Measurements from ENCODE around the gene SLCO3A1.

Gene SLCO3A1

GRCh38 chr15:91885054-91885453 lies 31.5 kb downstream of the SLCO3A1 start:
- DNase-seq: no peak

DNA sequence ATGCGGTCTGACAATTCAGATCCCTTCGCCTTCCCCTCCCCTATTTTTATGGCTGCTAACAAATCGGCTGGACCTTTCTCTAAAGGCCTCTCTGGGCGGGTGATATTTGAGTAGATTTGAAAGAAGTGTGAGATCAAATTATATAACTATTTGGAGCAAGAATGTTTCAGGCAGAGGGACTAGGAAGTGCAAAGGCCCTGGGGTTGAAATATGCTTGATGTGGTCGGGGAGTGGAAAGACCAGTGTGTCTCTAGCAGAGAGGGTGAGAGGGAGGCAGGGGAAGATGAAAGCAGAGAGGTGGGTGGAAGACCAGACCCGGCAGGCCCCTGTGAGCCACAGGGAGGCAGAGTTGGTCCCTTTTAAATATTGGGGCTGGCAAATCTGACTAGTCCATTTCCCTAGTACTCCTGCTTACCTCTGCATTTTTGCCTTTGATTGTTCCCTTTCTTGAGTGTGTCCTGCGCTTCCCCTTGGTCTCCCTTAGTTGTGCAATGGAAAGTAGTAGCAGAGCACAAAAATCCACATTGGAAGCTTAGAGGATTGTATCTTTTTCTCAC lies 32.3 kb downstream of the SLCO3A1 start:
- DNase-seq: no peak

- no peak for DNase-seq
Measured at GRCh38 chr15:91886878-91887277, 33.4 kb downstream of the SLCO3A1 start.

DNA sequence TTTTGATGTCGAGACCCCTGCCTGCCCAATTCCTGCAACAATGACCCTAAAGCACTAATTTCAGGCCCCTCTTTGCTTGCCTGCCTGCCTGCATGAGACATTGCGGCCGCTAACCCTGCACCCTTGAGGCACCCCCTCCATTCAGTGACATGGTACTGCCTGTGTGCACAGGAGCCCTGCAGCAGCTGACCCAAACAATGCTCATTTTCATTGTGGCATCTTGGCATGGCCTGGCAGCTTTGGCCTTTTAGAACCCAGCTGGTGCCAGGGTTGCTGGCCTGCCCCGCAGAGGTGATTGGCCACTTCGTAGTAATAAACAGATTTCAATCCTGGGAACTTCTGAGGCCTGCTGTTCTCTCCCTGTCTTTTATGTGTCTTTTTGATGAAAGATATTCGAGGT lies 33.8 kb downstream of the SLCO3A1 start:
- no peak for DNase-seq

DNA sequence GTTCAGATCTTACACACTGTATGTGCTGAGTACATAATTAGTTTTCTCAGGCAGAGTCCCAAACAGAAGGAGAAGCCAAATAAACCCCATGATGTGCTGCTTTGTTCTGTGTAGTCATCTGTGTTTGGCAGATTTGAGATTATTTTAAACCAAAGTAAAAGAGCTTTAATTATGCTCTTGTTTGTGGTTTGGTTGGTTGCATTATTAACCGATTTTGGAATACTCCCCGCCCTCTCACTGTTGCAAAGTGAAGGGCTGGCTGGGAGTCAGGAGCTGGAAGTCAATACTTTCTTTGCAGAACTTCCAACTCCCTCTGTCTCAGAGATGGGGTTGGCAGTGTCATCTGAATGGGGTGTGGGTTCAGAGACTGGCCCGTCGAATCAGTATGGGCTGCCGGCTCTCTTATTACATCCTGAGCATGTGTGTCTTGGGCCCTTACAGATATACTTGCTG lies 34.4 kb downstream of the SLCO3A1 start:
- DNase-seq: no peak

DNA sequence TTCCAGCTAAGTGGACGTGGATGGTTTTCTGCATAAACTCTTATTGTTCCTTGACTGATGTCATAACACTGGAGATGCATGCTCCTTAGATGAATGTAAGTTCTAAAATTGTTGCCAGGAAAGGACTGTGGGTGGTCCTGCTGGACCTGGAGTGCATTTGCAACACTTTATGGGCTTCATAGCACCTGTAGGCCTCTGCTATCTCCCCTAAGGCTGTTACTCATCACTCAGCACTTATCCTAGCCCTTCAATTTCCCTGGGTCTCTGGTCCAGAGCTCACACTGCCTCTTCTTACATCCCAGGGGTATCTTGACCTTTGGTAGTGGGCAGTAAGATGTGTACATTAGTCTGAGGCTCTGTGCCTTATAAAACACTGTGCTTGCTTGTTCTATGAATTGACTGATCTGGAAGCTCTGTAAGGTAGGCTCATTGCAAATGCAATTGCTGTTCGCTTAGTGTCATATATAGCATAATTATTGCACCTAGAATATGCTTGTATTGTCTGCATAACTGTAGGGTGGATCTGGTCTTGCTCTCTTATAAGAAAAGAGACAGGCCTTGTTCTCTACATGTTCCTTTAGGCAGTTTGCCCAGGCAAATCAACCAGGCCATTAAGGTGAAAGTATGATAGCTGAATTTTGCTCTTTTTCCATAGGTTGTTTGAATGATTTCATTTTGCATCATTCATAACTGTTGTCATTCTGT lies 35.8 kb downstream of the SLCO3A1 start:
- no peak for DNase-seq

GRCh38 chr15:91890614-91891013 lies 37.1 kb downstream of the SLCO3A1 start:
- no peak for DNase-seq

- no peak for DNase-seq
Measured at GRCh38 chr15:91891101-91891500, 37.6 kb downstream of the SLCO3A1 start.

- DNase-seq: no peak
Measured at GRCh38 chr15:91891788-91892345, 38.4 kb downstream of the SLCO3A1 start.

GRCh38 chr15:91892436-91892835 lies 38.9 kb downstream of the SLCO3A1 start:
- DNase-seq: no peak

GRCh38 chr15:91894606-91895005 lies 41.1 kb downstream of the SLCO3A1 start:
- no peak for DNase-seq

DNA sequence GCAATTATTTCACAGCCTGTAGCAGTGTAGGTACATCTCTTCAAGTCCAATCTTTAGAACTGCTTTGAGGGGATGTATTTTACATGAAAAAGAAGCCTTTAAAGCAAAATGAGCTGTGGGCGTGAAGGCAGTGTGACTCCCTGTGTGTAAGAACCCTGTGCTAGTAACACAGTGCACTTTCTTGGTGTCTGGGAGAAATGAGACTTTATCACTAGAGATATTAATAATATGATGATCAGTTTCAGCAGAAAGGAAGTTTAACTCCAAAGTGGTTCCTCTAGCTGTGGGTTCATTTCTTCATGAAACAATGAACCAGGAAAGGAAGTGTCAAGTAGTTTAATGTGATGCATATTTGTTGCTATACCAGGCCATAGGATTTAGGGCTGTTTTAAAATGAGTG lies 41.5 kb downstream of the SLCO3A1 start:
- DNase-seq: no peak

DNA sequence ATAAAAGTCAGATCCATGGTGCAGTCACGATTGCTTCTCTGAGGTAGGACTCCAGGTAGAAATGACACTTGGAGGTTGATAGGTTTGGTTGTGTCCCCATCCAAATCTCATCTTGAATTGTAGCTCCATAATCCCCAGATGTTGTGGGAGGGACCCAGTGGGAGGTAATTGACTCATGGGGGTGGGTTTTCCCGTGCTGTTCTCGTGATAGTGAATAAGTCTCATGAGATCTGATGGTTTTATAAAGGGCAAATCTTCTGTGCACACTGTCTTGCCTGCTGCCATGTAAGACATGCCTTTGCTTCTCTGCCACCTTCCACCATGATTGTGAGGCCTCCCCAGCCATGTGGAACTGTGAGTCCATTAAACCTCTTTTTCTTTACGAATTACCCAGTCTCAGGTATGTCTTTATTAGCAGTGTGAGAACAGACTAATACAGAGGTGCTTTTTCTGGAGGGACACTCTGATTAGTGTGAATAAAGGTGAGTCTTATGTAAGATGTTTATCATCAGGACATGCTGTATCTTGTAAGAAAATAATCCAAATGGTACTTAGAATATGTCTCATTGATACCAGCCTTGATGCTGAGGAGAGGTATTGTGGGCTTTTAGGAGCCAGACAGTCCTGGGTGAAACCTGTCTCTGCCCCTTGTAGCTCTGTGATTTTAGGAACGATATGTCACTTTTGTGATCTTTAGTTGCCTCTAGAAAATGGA lies 43.0 kb downstream of the SLCO3A1 start:
- no peak for DNase-seq

DNA sequence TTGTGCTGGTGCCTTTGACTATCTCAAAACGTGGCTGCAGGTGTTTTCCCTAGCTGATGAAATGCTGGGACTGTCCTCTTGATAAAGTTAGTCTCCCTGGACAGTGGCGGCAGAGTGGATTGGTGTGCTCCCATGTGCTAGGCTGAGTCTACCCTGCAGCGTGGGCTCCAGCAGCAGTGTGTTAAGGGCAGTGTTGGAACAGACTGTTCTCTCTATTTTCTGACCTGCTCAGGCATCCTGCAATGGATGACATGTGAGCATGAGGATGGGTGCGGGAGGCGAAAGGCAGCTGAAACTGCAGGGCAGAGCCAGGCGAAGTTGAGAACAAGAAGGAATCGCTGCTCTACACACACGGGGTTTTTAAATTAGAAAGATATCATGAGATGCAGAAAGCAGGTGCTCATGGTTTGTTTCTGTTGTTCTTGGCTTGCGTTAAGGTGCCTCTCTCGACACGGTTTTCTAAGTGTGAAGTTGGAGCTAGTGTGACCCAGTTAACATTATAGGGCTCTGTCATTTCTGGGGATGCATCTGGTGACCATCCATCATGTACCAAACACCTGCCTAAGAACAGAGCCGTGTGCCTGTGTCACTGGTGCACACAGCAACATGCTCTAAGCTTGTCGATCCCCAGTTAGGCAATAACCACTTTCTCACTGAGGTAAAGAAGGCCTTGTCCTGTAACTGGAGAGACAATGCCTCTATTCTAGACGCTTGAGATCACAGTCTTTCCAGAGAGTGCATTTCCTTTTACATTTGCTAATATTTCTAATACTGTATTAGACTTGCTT lies 44.3 kb downstream of the SLCO3A1 start:
- no peak for DNase-seq

GRCh38 chr15:91898843-91899242 lies 45.3 kb downstream of the SLCO3A1 start:
- no peak for DNase-seq

- no peak for DNase-seq
Measured at GRCh38 chr15:91904942-91905341, 51.4 kb downstream of the SLCO3A1 start.

- no peak for DNase-seq
Measured at GRCh38 chr15:91908391-91908790, 54.9 kb downstream of the SLCO3A1 start.

DNA sequence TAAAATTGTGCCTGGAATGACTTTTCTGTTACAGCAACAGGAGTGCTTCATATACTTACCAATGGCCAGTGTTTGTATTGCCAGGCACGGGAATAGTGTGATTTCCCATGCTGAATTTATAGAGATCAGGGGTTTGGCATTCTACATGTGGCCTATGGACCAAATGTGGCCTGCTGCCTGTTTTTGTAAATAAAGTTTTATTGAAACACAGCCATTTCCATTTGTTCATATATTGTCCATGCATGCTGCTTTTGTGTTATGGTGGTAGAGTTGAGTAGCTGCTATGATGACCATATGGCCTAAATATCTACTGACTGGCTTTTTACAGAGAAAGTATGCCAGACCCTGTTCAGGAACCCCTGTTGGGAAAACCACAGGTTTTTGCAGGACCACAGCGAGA lies 55.6 kb downstream of the SLCO3A1 start:
- DNase-seq: no peak

DNA sequence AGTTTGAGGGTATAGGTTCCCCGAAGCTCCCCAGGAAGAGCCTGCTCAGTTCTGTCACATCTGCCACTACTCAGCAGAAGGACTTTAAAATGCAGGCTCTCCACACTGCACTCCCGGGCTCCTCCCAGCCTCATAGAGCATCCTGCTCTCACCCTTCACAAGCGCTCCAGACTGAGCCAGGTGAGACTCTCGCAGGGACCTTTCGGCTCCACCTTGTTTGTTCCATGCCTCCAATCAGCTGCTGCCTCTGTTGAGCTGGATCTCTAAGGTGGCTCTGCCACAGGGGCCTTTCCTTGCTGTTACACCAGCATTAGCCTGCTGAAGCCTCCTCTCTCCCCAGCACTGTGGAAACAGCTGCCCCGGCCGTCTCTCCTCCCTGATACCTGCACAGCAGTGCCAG lies 56.1 kb downstream of the SLCO3A1 start:
- no peak for DNase-seq

DNA sequence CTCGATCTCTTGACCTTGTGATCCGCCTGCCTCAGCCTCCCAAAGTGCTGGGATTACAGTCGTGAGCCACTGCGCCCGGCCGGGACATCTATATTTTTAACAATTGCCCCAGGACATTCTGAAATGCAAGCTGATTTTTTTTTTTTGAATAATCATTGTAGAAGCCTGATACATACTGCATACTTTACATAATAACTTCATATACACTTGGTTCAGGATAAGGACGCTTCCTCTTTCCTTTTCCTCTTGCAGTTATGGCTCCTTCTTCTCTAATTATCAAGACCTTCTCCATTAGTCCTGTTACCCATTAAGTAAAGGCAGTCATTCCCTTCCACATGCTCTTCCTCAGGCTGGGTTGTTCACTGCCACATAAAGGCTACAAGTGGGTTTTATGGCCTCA lies 58.3 kb downstream of the SLCO3A1 start:
- DNase-seq: no peak

GRCh38 chr15:91912336-91912735 lies 58.8 kb downstream of the SLCO3A1 start:
- no peak for DNase-seq

DNA sequence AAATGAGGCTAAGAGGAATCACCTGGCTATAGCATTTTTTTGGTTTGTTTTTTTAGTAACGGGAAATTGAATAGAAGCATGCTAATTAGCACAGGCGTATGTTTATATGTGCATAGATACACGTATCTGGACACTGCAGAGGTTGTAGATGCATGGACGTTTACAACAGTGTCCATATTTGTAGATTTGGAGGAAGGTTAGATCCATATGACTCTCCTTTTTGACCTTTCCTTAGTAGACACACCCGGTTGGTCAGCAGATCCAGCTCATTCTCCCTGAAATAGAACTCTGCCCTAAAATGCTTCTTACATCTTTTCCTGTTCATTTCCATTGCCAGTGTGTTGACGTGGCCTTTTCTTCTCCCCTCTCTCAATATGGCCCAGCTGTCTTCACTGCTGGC lies 60.1 kb downstream of the SLCO3A1 start:
- no peak for DNase-seq

- no peak for DNase-seq
Measured at GRCh38 chr15:91915576-91915975, 62.1 kb downstream of the SLCO3A1 start.
